K562 (cell line): Measurements from ENCODE around the gene CGREF1. TPM values are rescaled to one million over a fixed set of nuclear protein-coding genes. Genes with fewer than 3 reads are reported as not detected.
A peak's percentile ranks its signal among the peaks of the same experiment; 100 is the strongest.

Experiments
- CAMTA2 ChIP-seq: fragments of 250-450 bp; sonication (Bioruptor Pico); conservative IDR thresholded peaks from 2 replicates; pipeline ENCODE4 v1.5.1; 2022
- CC2D1A ChIP-seq: fragments of 450-650 bp; IDR thresholded peaks from 2 replicates; pipeline ENCODE4 v1.6.1; 2017; ENCODE audit warnings: mild to moderate bottlenecking
- DDX20 ChIP-seq: fragments of 450-650 bp; IDR thresholded peaks from 2 replicates; pipeline ENCODE4 v1.6.1; 2016; ENCODE audit warnings: missing genetic modification characterization, low read depth, mild to moderate bottlenecking, missing compliant biosample characterization, moderate library complexity
- ETS1 ChIP-seq: conservative IDR thresholded peaks from 2 replicates; pipeline ENCODE4 v1.6.1; 2011; ENCODE audit warnings: low read depth, mild to moderate bottlenecking, low read length; ENCODE audit not compliant: control insufficient read depth
- GTF2A2 ChIP-seq: IDR thresholded peaks from 2 replicates; pipeline ENCODE4 v1.6.1; 2016; ENCODE audit warnings: mild to moderate bottlenecking, missing genetic modification characterization, missing compliant biosample characterization
- PYGO2 ChIP-seq: fragments of 450-650 bp; IDR thresholded peaks from 2 replicates; pipeline ENCODE4 v1.6.1; 2016; ENCODE audit warnings: mild to moderate bottlenecking, missing genetic modification characterization, moderate library complexity, missing compliant biosample characterization
- RBM14 ChIP-seq: fragments of 200-400 bp; formaldehyde crosslinking; IDR thresholded peaks from 2 replicates; pipeline ENCODE4 v1.6.1; 2018; ENCODE audit warnings: low read depth, mild to moderate bottlenecking, low read length, moderate library complexity, borderline replicate concordance; ENCODE audit not compliant: insufficient read depth
- TGIF2 ChIP-seq: sonication (generic); formaldehyde crosslinking; IDR thresholded peaks from 2 replicates; pipeline ENCODE4 v1.8.1; 2022; ENCODE audit warnings: mild to moderate bottlenecking, missing genetic modification reagents, moderate library complexity
- ZC3H11A ChIP-seq: IDR thresholded peaks from 2 replicates; pipeline ENCODE4 v1.6.1; 2012; ENCODE audit warnings: low read depth, low read length, improper control_type of control experiment
- polyA plus RNA-seq, 8 experiments: library from polyadenylated mRNA; depleted of rRNA in 4 of 8; stranded (reverse) in 5 of 8; unstranded in 3 of 8; fragments of >200 nt; fragmentation: Nextera tagmentation in 2 of 8; fragmentation: Illumina TruSeq in 1 of 8; extraction: Ambion mirVana in 2 of 8; extraction: Trizol in 1 of 8; gene quantifications; 2 replicates each; pipeline versions ENCODE4 v1.2.1 to v1.2.3, GENCODE V29; 2011 to 2014; ENCODE audit warnings: inconsistent platforms in 1 of 8, missing spikeins in 1 of 8
- total RNA-seq, 7 experiments: library from RNA; depleted of rRNA in 6 of 7; stranded (reverse); fragments of >200 nt in 6 of 7; fragmentation: Illumina TruSeq in 2 of 7; extraction: Trizol in 2 of 7; gene quantifications; 2 replicates each; pipeline versions ENCODE4 v1.2.1 to v1.2.3, GENCODE V29; 2011 to 2021; ENCODE audit warnings: low replicate concordance in 1 of 7
- TF ChIP-seq, protein P1 (sequence below), 2 experiments: fragments of 450-650 bp in 1 of 2; sonication (generic) in 1 of 2; formaldehyde crosslinking in 1 of 2; IDR thresholded peaks; 2 replicates each; pipeline versions ENCODE4 v1.7.1 to v1.9.0; 2016 to 2022; ENCODE audit warnings: inconsistent platforms in 1 of 2, mild to moderate bottlenecking in 1 of 2, missing genetic modification reagents in 1 of 2
- TF ChIP-seq, protein P2 (sequence below): sonication (generic); formaldehyde crosslinking; IDR thresholded peaks from 2 replicates; pipeline ENCODE4 v1.8.1; 2023; ENCODE audit warnings: mild to moderate bottlenecking, missing genetic modification reagents

CGREF1 gene
- total and polyA plus RNA-seq, 9 of the 15 experiments (the other 6 are each of a cell fraction or from before 2014, with no cell fraction given): 0.07 to 0.50 (median 0.37) TPM

GRCh38 chr2:27050996-27051901 is 67.7 kb downstream of the CGREF1 start, which contains the start of gene AGBL5 (continued):
- TF ChIP-seq, protein P1, sequence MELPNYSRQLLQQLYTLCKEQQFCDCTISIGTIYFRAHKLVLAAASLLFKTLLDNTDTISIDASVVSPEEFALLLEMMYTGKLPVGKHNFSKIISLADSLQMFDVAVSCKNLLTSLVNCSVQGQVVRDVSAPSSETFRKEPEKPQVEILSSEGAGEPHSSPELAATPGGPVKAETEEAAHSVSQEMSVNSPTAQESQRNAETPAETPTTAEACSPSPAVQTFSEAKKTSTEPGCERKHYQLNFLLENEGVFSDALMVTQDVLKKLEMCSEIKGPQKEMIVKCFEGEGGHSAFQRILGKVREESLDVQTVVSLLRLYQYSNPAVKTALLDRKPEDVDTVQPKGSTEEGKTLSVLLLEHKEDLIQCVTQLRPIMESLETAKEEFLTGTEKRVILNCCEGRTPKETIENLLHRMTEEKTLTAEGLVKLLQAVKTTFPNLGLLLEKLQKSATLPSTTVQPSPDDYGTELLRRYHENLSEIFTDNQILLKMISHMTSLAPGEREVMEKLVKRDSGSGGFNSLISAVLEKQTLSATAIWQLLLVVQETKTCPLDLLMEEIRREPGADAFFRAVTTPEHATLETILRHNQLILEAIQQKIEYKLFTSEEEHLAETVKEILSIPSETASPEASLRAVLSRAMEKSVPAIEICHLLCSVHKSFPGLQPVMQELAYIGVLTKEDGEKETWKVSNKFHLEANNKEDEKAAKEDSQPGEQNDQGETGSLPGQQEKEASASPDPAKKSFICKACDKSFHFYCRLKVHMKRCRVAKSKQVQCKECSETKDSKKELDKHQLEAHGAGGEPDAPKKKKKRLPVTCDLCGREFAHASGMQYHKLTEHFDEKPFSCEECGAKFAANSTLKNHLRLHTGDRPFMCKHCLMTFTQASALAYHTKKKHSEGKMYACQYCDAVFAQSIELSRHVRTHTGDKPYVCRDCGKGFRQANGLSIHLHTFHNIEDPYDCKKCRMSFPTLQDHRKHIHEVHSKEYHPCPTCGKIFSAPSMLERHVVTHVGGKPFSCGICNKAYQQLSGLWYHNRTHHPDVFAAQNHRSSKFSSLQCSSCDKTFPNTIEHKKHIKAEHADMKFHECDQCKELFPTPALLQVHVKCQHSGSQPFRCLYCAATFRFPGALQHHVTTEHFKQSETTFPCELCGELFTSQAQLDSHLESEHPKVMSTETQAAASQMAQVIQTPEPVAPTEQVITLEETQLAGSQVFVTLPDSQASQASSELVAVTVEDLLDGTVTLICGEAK (IDR thresholded peaks at IDR 0.05): peak; percentile 90
- TF ChIP-seq, protein P1 (CRISPR knock-in tag; IDR thresholded peaks at IDR 0.05): 0 out of 2 replicates have a peak, but pooled peaks have one; percentile 20
- TF ChIP-seq, protein P2, sequence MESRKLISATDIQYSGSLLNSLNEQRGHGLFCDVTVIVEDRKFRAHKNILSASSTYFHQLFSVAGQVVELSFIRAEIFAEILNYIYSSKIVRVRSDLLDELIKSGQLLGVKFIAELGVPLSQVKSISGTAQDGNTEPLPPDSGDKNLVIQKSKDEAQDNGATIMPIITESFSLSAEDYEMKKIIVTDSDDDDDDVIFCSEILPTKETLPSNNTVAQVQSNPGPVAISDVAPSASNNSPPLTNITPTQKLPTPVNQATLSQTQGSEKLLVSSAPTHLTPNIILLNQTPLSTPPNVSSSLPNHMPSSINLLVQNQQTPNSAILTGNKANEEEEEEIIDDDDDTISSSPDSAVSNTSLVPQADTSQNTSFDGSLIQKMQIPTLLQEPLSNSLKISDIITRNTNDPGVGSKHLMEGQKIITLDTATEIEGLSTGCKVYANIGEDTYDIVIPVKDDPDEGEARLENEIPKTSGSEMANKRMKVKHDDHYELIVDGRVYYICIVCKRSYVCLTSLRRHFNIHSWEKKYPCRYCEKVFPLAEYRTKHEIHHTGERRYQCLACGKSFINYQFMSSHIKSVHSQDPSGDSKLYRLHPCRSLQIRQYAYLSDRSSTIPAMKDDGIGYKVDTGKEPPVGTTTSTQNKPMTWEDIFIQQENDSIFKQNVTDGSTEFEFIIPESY (CRISPR knock-in tag): peak; percentile 17; the same call in 1 of the 2 replicates
- TF ChIP-seq CC2D1A (0 out of 2 replicates have a peak, but pooled peaks have one; percentile 37), CAMTA2 (CRISPR knock-in tag) (no peak), ETS1 (peak; percentile 88), GTF2A2 (no peak), PYGO2 (tag) (no peak), ZC3H11A (no peak), TGIF2 (CRISPR knock-in tag) (no peak; the same call in 1 of the 2 replicates), DDX20 (tag) (no peak), RBM14 (no peak)
